Cardiac muscle cell (in vitro differentiated cells and primary cell): ENCODE measurements around the gene TMEM91. TPM values are rescaled to one million over a fixed set of nuclear protein-coding genes. Genes with fewer than 3 reads are reported as not detected.
"Not testable (repeated sequence)": the region's sequence is repeated elsewhere in the genome, so short reads cannot be mapped to it uniquely, and the experiment has no call there.

Experiments used
- DNase-seq, 2 donors: peaks; one replicate each; pipeline versions ENCODE4 v3.0.0 to v3.0.0-alpha.2; 2010 to 2017; ENCODE audit warnings: low read depth in 1 of 2, low spot score in 1 of 2
- H3K27ac ChIP-seq: fragments of 200-600 bp; sonication (generic); 2 replicates; pipeline ENCODE4 v1.5.1; 2016
- H3K27me3 ChIP-seq: fragments of 200-600 bp; sonication (generic); 2 replicates; pipeline ENCODE4 v1.6.0; 2016; ENCODE audit warnings: control low read depth
- H3K36me3 ChIP-seq: fragments of 200-600 bp; sonication (generic); 2 replicates; pipeline ENCODE4 v1.5.1; 2016; ENCODE audit warnings: control low read depth
- H3K4me1 ChIP-seq: fragments of 200-600 bp; sonication (generic); 2 replicates; pipeline ENCODE4 v1.8.1; 2017; ENCODE audit warnings: low read depth, mild to moderate bottlenecking, mixed run types
- H3K4me3 ChIP-seq: fragments of 200-600 bp; sonication (generic); 2 replicates; pipeline ENCODE4 v1.5.1; 2016; ENCODE audit warnings: mild to moderate bottlenecking
- H3K9me3 ChIP-seq: fragments of 200-600 bp; sonication (generic); 2 replicates; pipeline ENCODE4 v1.5.1; 2017; ENCODE audit warnings: low read depth, mild to moderate bottlenecking, control low read depth
- CTCF ChIP-seq: IDR thresholded peaks from 2 replicates; pipeline ENCODE4 v1.5.1; 2012; ENCODE audit warnings: low read depth, mild to moderate bottlenecking, low read length
- polyA plus RNA-seq: library from polyadenylated mRNA; unstranded; fragments of >200 nt; fragmentation: Nextera tagmentation; extraction: Ambion mirVana; gene quantifications from 2 replicates; pipeline ENCODE4 v1.2.1, GENCODE V29; 2016
- total RNA-seq: library from RNA; depleted of rRNA; stranded (reverse); fragments of >200 nt; gene quantifications from 2 replicates; pipeline ENCODE4 v1.2.3, GENCODE V29; 2016

The TMEM91 gene
- total and polyA plus RNA-seq, 2 experiments from 2014 or later, result 14.5 to 21.8 TPM

GRCh38 chr19:41376998-41377365, 649 bp downstream of the TMEM91 start:
- TF ChIP-seq CTCF, result no peak

GRCh38 chr19:41377977-41378709, 1.8 kb downstream of the TMEM91 start:
- peak; percentile 10 for TF ChIP-seq CTCF
- no peaks in the 10 kb centered on the region for H3K4me1 ChIP-seq
- H3K36me3 ChIP-seq, result no peaks in the 10 kb centered on the region
- no peaks in the 10 kb centered on the region for H3K9me3 ChIP-seq
- H3K4me3 ChIP-seq, result no peak overlapping the region
- H3K27me3 ChIP-seq, result no peaks in the 10 kb centered on the region
- peak in 1 of 2 donors; percentile 31 for DNase-seq
- H3K27ac ChIP-seq, result peak overlapping the region; percentile 23

More at GRCh38 chr19:41376998-41377365, 649 bp downstream of the TMEM91 start:
- Histone ChIP-seq H3K4me3 (peak overlapping the region; percentile 58), H3K4me1 (no peaks in the 10 kb centered on the region), H3K27me3 (no peaks in the 10 kb centered on the region), H3K9me3 (no peaks in the 10 kb centered on the region), H3K27ac (no peak overlapping the region), H3K36me3 (no peaks in the 10 kb centered on the region)
- DNase-seq, result no peak

- H3K27ac ChIP-seq, H3K4me1 ChIP-seq, H3K9me3 ChIP-seq, H3K27me3 ChIP-seq, DNase-seq, H3K36me3 ChIP-seq, H3K4me3 ChIP-seq: not testable (repeated sequence)
These were observed 5.2 kb downstream of the TMEM91 start for GRCh38 chr19:41381536-41381935.

GRCh38 chr19:41384351-41384750, 8.0 kb downstream of the TMEM91 start:
- Histone ChIP-seq H3K9me3 (no peaks in the 10 kb centered on the region), H3K4me1 (no peaks in the 10 kb centered on the region), H3K27me3 (no peaks in the 10 kb centered on the region), H3K36me3 (peaks cover 2% of the 10 kb centered on the region), H3K4me3 (no peak overlapping the region), H3K27ac (no peak overlapping the region)
- no peak for TF ChIP-seq CTCF
- DNase-seq, result no peak

- H3K4me3 ChIP-seq, result no peak overlapping the region
- H3K4me1 ChIP-seq, result no peaks in the 10 kb centered on the region
- H3K27ac ChIP-seq, result no peak overlapping the region
- H3K27me3 ChIP-seq, result no peaks in the 10 kb centered on the region
- no peak for TF ChIP-seq CTCF
- peak in 1 of 2 donors; percentile 75 for DNase-seq
- H3K9me3 ChIP-seq, result no peaks in the 10 kb centered on the region
- H3K36me3 ChIP-seq, result peaks cover 3% of the 10 kb centered on the region
These were observed 10.1 kb downstream of the TMEM91 start for GRCh38 chr19:41386442-41386841.

GRCh38 chr19:41391618-41392017, 15.3 kb downstream of the TMEM91 start:
- no peak for DNase-seq
- Histone ChIP-seq H3K27ac (no peak overlapping the region), H3K4me3 (no peak overlapping the region), H3K27me3 (no peaks in the 10 kb centered on the region), H3K4me1 (no peaks in the 10 kb centered on the region), H3K9me3 (no peaks in the 10 kb centered on the region), H3K36me3 (peaks cover 3% of the 10 kb centered on the region)
- TF ChIP-seq CTCF, result no peak
